SIG-M5 treated with dmso at 0.1 percent for 504 hours (cell line): Measurements from ENCODE around the gene DNAJB12.
A peak's percentile ranks its signal among the peaks of the same experiment; 100 is the strongest.
"Not testable (repeated sequence)": the region's sequence is repeated elsewhere in the genome, so short reads cannot be mapped to it uniquely, and the experiment has no call there.

Experiments
- DNase-seq: peaks from one replicate; lab custom pipeline; 2025; ENCODE audit not compliant: unreplicated experiment; lab: John Stamatoyannopoulos, UW

The DNAJB12 gene

GRCh38 chr10:72353965-72354355 lies 759 bp downstream of the DNAJB12 start:
- no peak for DNase-seq

GRCh38 chr10:72353028-72353964 lies 1.4 kb downstream of the DNAJB12 start:
- no peak for DNase-seq

- DNase-seq, result no peak
These were observed 3.2 kb downstream of the DNAJB12 start for GRCh38 chr10:72351479-72351878.

DNA sequence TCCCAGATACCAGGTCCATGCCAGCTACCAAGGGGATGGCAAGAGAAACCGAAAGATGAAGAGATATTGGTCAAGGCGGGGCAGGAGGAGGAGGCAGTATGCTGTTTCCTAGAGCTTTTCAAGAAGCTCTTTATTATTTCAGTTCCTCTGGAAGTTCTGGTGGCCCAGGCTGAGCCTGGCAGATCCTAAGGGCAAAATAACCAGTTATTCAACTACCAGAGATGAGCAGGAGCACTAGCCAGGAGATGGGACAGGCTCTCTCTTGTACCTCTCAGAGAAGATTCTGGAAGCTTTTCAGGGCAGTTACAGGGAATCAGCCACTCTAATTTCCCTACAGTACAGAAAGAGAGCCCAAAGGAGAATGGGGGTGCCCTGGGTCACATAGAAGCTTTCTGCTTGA lies 5.3 kb downstream of the DNAJB12 start:
- DNase-seq, result no peak

- no peak for DNase-seq
These were observed 6.4 kb downstream of the DNAJB12 start for GRCh38 chr10:72348282-72348681.

DNA sequence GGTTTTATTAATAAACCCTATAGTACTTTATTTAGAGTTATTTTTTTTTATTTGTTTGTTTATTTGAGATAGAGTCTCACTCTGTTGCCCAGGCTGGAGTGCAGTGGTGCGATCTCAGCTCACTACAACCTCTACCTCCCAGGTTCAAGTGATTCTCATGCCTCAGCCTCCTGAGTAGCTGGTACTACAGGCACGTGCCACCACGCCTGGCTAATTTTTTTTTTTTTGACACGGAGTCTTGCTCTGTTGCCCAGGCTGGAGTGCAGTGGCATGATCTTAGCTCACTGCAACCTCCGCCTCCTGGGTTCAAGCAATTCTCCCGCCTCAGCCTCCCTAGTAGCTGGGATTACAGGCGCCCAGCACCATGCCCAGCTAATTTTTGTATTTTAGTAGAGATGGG lies 8.6 kb downstream of the DNAJB12 start:
- DNase-seq, result not testable (repeated sequence)

DNA sequence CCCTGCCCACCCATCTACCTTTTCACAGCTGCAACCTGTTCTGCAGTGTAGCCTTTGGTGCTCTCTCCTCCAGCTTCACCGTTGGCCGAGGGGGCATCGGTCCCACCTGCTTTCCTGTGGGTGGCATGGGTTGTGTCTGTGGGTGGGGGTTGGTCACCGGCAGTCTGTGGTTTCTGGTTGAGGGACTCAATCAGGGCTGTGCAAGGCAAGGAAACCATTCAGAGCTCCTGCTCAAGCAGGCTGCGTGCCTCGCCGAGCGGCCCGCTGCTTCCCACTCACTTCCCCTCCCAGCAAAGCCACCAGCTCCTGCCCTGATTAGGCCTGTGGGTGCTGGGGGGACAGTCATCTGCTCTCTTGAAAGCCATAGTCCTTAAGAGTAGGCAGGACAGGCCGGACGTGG lies 9.8 kb downstream of the DNAJB12 start:
- no peak for DNase-seq

DNA sequence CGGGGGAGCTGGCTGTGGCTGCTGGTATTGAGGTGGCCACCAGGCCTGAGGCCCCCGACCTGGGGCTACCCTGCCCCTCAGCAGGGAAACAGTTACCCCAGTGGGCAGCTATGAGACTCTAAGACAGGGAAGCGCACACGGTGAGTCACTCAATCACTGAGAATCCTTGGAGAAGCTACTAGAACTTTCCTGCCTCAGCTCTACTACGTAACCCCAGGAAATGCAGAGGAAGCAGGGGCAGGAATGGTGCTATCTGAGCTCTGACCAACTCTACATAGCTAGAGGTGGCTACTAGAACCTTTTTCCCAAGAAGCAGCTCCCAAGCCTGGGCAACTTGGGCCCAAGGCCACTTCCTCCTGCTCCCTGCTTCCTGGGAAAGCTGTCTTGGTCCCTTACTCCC lies 11.8 kb downstream of the DNAJB12 start:
- DNase-seq, result no peak

GRCh38 chr10:72340510-72341261 lies 14.0 kb downstream of the DNAJB12 start:
- no peak for DNase-seq

- DNase-seq, result no peak
These were observed 16.5 kb downstream of the DNAJB12 start for GRCh38 chr10:72338180-72338579.

GRCh38 chr10:72337722-72338121 lies 17.0 kb downstream of the DNAJB12 start:
- DNase-seq, result no peak

DNA sequence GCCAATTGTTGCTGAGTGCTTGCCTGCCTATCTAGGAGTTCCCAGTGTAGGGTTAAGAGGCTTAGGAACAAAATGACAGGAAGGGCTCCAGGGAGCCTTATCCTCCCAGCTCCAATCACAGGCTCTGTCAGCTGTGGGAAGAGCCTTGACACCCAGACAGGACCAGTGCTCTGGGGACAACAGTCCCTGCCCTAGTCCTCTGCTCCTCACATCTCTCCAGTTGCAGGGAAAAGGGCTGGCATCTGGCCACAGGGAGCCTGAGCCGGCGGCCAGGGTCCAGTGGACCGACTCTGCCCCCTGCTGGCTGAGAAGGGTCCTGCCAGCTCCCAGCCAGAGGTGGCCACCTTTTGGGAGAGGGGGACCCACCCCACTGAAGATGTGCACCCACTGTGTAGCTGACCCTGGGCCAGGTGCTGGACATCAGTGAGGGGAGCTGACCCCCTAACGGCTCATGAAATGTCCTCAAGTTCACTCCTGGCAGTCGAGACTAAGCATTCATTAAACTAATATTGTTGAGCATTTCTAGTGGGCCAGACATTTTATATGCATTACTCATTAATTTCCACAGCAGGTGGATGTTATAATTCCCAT lies 17.6 kb downstream of the DNAJB12 start:
- DNase-seq, result no peak

DNA sequence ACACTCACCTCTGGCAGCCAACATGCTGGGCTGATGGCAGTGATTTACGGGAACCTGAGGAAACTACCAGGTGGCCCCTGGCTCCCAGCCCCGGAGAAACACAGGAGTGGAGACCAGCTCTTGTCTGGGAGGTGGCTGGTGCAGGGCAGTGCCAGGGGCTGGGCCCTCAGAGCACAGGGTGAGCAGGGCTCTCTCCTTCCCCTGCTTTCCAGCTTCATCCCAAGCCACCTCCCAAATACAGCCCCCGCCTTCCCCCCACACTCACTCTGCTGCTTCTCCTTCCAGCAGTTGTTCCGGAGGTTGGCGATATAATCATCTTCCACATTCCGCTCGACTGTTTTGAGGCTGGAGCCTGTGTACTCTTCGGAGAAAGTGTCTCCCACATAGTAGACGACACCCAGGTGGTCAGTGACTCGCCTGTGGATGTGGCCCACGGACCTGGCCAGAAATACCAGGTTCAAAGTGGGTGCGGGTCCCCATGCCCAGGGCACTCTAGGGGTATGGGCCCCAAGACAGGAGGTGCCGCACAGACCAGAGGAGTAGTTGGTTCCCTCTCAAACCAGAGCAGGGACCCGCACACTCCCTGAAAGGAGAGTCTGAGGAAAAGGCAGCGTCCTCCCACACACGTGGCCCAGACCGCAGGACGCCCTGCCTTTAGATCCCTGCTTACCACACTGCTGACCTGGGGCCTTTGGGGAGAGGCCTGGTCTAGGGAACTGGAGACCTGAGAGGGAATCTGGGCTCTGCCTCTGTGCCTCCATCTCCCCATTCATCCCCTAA lies 18.3 kb downstream of the DNAJB12 start:
- no peak for DNase-seq

DNA sequence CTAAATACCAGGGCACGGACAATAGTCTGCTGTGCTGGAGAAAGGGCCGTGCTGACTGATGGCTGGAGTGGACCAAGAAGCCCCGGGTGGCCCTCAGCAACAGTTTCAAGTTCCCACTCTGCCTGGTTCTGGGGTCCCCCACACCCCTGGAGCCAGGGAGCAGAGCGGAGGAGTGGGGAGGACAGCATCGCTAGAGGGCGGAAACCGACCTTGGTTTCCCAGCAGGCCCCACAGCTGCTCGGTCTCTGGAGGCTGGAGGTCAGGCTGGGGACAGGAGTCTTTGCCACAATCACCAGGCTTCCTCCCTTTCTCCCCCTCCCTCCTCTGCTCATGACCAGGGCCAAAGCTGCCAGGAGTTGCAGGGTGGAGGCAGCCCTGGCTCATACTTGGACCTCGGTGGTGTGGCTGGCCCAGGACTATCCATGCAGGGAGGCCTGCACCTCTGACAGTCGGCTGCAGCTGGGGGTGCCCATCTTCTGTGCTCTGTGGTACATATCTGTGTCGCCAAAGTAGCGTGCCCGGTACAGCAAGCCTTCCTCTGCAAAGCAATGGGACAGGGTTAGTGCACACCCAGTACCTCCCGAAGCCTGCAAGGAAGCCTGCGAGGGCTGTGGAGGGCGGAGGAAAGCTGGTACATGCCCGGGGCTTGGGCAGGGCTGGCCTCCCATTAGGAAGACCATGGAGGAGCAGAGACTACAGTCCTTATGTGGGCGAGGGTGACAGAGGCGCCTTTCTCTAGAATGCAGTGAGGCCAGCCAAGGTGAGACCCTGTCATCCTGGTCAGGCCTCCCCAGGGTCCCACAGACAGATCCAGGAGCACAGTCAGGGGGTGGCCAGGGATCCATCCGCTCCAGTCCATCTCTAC lies 19.1 kb downstream of the DNAJB12 start:
- peak; percentile 45 for DNase-seq

- peak; percentile 87 for DNase-seq
These were observed 19.8 kb downstream of the DNAJB12 start for GRCh38 chr10:72334825-72335393.

DNA sequence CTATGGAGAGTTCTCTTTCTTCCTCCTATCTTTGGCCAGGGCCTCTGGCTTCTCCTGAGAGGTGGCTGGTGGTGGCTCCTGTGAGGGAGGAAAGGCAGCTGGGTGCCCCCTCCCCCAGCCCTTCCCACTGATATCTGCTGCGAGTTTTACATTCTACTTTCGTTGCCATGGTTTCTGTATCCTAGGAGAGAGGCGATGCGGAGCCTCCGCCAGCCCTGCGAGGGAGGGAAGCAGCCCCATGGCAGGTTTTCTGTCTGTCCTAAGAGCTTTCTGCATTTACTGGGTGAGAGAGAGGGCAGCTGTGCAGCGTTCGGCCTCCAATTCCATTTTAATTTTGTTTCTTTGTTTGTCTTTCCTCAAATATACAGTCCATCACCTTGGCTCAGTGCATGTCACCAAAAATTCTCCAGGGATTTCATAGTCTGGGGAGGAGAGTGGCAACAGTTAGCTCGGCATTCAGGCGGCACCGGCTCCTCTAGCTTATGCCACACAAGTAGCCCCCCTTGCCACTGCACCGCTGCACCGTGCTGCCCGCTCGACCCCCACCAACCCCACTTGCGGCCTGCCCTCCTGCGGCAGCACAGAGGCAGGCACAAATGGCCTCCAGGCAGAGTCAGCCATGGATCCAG lies 20.4 kb downstream of the DNAJB12 start:
- no peak for DNase-seq

DNA sequence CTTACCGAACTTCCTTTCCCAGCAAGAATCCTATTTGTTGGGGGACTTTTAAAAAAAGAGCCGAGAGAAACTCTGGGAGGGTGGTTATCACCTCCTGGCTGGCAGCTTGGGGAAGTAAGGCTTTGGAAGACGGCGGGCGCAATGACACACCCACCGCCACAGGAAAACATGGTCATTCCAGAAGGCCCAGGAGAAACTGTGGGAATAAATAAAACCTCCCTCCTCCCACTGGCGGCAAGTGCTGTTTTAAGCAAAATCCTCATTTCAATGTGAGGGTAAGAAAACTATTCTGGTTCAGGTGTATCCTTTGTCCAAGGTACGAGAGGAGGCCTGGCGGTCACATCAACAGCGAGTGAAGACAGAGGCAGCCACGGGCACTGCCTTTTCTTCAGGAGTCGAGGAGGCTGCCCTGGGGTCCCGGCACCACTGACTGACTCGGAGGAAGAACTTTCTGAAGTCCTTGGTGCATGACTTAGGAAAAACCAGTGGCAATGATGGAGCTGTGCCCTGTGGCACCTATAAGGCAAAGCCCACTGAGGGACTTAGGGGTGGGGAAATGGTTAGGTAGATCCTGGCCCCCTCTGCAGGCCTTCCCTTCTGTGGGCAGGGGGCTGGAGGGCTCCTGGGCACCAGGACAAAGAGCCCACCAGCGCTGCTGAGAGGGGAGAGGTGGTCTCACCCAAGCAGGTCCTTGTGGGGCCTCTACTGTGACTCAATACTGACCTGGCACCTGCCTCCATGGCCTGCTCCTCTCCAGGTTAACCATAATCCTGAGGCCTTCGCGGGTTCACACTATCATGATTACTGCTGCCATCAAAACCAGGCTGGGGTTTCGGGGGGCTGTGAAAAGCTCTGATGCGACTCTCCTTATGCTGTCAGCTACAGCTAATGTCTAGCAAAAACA lies 21.4 kb downstream of the DNAJB12 start:
- DNase-seq, result no peak

GRCh38 chr10:72332423-72333111 lies 22.2 kb downstream of the DNAJB12 start:
- DNase-seq, result no peak
